K562 (cell line): ENCODE measurements around the gene DNMT3A. TPM values are rescaled to one million over a fixed set of nuclear protein-coding genes. Genes with fewer than 3 reads are reported as not detected.

Experiments
- ATAC-seq: fragments of 200-7000 bp; cut with Tn5 transposase; 3 replicates; pipeline ENCODE4 v1.9.1; 2020; ENCODE audit warnings: moderate library complexity
- BruUV-seq: library from RNA; stranded (reverse); fragments of 400-500 nt; replicated peaks from 2 replicates; lab custom pipeline; 2021; lab: Mats Ljungman, UMichigan
- CTCF ChIA-PET: fragments of 300-600 bp; formaldehyde crosslinking; extraction: SDS; loops from one replicate; lab custom pipeline; 2021; ENCODE audit warnings: low intra/inter-chr PET ratio; lab: Yijun Ruan, JAX
- POLR2A ChIA-PET: fragments of 300-600, 350-650 bp; sonication (Branson Sonifier 250); formaldehyde crosslinking; extraction: SDS; loops from one replicate; lab custom pipeline; 2021; ENCODE audit warnings: antibody characterized with exemption, inconsistent platforms; lab: Yijun Ruan, JAX
- DNase-seq, 4 experiments: peaks; one replicate each; pipeline versions ENCODE4 v3.0.0 to v3.0.0-alpha.2; 2011 to 2018; ENCODE audit warnings: low spot score in 3 of 4, mixed read lengths in 3 of 4; ENCODE audit errors: extremely low read depth in 1 of 4
- FAIRE-seq: peaks from 2 replicates; lab custom pipeline; 2011; peaks lifted over from hg19 to GRCh38; lab: Jason Lieb, UNC
- H2AFZ ChIP-seq: 2 replicates; pipeline ENCODE4 v1.6.0; 2011; ENCODE audit warnings: low read depth, low read length, control low read depth, inconsistent platforms
- H3K27ac ChIP-seq: fragments of 200-600 bp; 3 replicates; pipeline ENCODE4 v1.8.0; 2011; ENCODE audit warnings: low read depth, mild to moderate bottlenecking, control low read depth, inconsistent platforms, low read length, moderate library complexity, mixed read lengths; ENCODE audit errors: extremely low read depth
- H3K27me3 ChIP-seq, 2 experiments: fragments of 300-600 bp in 1 of 2; 2 replicates in 1 of 2; 3 replicates in 1 of 2; pipeline versions ENCODE4 v1.6.0 to v1.8.0; 2011; ENCODE audit warnings: inconsistent platforms in 2 of 2, low read length in 2 of 2, mild to moderate bottlenecking in 1 of 2, mixed read lengths in 1 of 2, moderate library complexity in 1 of 2; ENCODE audit not compliant: control insufficient read depth in 2 of 2, insufficient read depth in 2 of 2
- H3K36me3 ChIP-seq: fragments of 300-600 bp; 3 replicates; pipeline ENCODE4 v1.8.0; 2011; ENCODE audit warnings: mild to moderate bottlenecking, low read length, inconsistent platforms; ENCODE audit not compliant: control insufficient read depth, insufficient read depth
- H3K4me1 ChIP-seq, 2 experiments: fragments of 200-600 bp in 1 of 2; replicated peaks in 1 of 2; 2 replicates in 1 of 2; 3 replicates in 1 of 2; pipeline versions ENCODE4 v1.5.1 to v1.8.0; 2011; ENCODE audit warnings: inconsistent platforms in 2 of 2, low read length in 2 of 2, mild to moderate bottlenecking in 1 of 2, mixed read lengths in 1 of 2, moderate library complexity in 1 of 2; ENCODE audit not compliant: control insufficient read depth in 2 of 2, insufficient read depth in 2 of 2
- H3K4me2 ChIP-seq: 2 replicates; pipeline ENCODE4 v1.6.1; 2011; ENCODE audit warnings: low read length, control low read depth, inconsistent platforms, mixed read lengths; ENCODE audit not compliant: insufficient read depth
- H3K4me3 ChIP-seq: fragments of 200-600 bp; sonication (generic), shearing (Covaris generic); 2 replicates; pipeline ENCODE4 v1.5.1; 2016; ENCODE audit warnings: control low read depth, inconsistent platforms
- H3K79me2 ChIP-seq: fragments of 200-600 bp; 3 replicates; pipeline ENCODE4 v1.8.0; 2011; ENCODE audit warnings: low read length, inconsistent platforms; ENCODE audit not compliant: control insufficient read depth, insufficient read depth
- H3K9ac ChIP-seq, 2 experiments: 2 replicates each; pipeline versions ENCODE4 v1.6.0 to v1.6.1; 2011; ENCODE audit warnings: low read depth in 2 of 2, low read length in 2 of 2, control low read depth in 1 of 2, inconsistent platforms in 1 of 2, mild to moderate bottlenecking in 1 of 2, mixed read lengths in 1 of 2; ENCODE audit not compliant: insufficient read depth in 1 of 2
- H3K9me1 ChIP-seq: one replicate; pipeline ENCODE4 v1.6.0; 2011; ENCODE audit warnings: inconsistent platforms, mild to moderate bottlenecking, low read length, moderate library complexity; ENCODE audit not compliant: control insufficient read depth, insufficient read depth
- H3K9me3 ChIP-seq: replicated peaks from 2 replicates; pipeline ENCODE4 v1.5.1; 2011; ENCODE audit warnings: low read depth, low read length, inconsistent platforms; ENCODE audit not compliant: control insufficient read depth, insufficient read depth
- H4K20me1 ChIP-seq: replicated peaks from 2 replicates; pipeline ENCODE4 v1.6.1; 2011; ENCODE audit warnings: low read length, inconsistent platforms, mixed read lengths; ENCODE audit not compliant: control insufficient read depth, insufficient read depth
- CHD4 ChIP-seq: fragments of 200-600 bp; sonication (generic); IDR thresholded peaks from 3 replicates; pipeline ENCODE4 v1.6.1; 2012; ENCODE audit warnings: low read depth, mild to moderate bottlenecking, mixed read lengths, low read length, inconsistent platforms; ENCODE audit not compliant: insufficient read depth, insufficient replicate concordance, poor library complexity, severe bottlenecking
- RFX1 ChIP-seq: fragments of 450-650 bp; IDR thresholded peaks from 2 replicates; pipeline ENCODE4 v1.6.1; 2016; ENCODE audit warnings: mild to moderate bottlenecking, moderate library complexity
- TCF7 ChIP-seq: sonication (generic); IDR thresholded peaks from 2 replicates; pipeline ENCODE4 v1.6.1; 2016; ENCODE audit warnings: antibody characterized with exemption, borderline replicate concordance
- WGBS: fragments of 100-300 bp; shearing (Covaris generic); methylation state at CpG from one replicate; pipeline ENCODE4 v1.1.6; 2016; ENCODE audit warnings: low coverage, mixed read lengths; ENCODE audit not compliant: insufficient coverage; ENCODE audit errors: missing lambda C conversion rate; 5-methylcytosine and 5-hydroxymethylcytosine counted together
- in situ Hi-C: fragments of 300-500 bp; cut with MboI; formaldehyde crosslinking; loops from 4 replicates; pipeline ENCODE4 v1.15.0; 2018; ENCODE audit warnings: inconsistent platforms, mixed read lengths
- intact Hi-C: fragments of 100-400 bp; cut with micrococcal nuclease; formaldehyde crosslinking; loops from 2 replicates; pipeline ENCODE4 v1.14.2; 2022
- polyA plus RNA-seq, 8 experiments: library from polyadenylated mRNA; depleted of rRNA in 4 of 8; stranded (reverse) in 5 of 8; unstranded in 3 of 8; fragments of >200 nt; fragmentation: Nextera tagmentation in 2 of 8; fragmentation: Illumina TruSeq in 1 of 8; extraction: Ambion mirVana in 2 of 8; extraction: Trizol in 1 of 8; gene quantifications; 2 replicates each; pipeline versions ENCODE4 v1.2.1 to v1.2.3, GENCODE V29; 2011 to 2014; ENCODE audit warnings: inconsistent platforms in 1 of 8, missing spikeins in 1 of 8
- total RNA-seq, 7 experiments: library from RNA; depleted of rRNA in 6 of 7; stranded (reverse); fragments of >200 nt in 6 of 7; fragmentation: Illumina TruSeq in 2 of 7; extraction: Trizol in 2 of 7; gene quantifications; 2 replicates each; pipeline versions ENCODE4 v1.2.1 to v1.2.3, GENCODE V29; 2011 to 2021; ENCODE audit warnings: low replicate concordance in 1 of 7
- TF ChIP-seq, protein P1 (sequence below): fragments of 200-800 bp; sonication (Bioruptor generic); IDR thresholded peaks from 2 replicates; pipeline ENCODE4 v1.6.1; 2017; ENCODE audit warnings: missing genetic modification characterization, missing compliant biosample characterization

The DNMT3A gene
- total and polyA plus RNA-seq, 9 of the 15 experiments (the other 6 are each of a cell fraction or from before 2014, with no cell fraction given) = 3.0 to 16.0 (median 6.1) TPM

DNA sequence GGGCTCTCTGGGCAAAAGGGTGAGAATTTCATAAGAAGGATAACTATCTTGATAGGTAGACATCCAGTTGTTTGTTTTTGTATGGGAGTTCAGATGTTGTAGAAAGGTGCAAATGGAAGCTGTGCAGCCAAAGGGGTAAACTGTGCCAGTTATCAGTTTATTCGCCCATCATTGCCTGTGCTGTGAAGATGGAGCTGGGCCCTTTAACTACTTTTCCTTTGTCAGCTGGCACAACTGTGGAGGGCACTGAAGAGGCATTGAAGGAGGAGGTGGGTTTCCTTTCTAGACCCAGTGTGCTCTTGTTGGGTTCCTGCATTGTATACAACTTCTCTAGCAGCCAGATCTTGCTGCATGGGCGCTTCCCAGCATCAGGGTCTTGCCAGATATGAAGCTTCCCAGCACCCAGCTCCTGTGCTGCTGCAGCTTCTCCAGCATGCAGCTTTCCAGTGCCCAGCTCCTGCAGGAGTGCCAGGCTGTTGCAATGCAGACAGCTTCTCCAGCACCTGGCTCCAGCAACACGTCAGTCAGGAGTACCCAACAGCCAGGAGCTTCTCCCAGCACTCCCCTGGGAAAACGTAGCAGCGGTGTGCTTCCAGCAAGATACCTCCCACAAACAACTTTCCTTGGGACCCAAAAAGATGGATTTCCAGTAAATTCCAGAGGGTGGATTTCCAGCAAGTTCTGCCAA, 15.3 kb downstream of the DNMT3A start:
- no peak for DNase-seq
- POLR2A ChIA-PET = interaction anchor here (1.0 to 1.8 kb wide), 2 partner anchors 12 to 13 kb away, joined by 3 to 10 read pairs; no protein-coding TSS in a partner anchor

DNA sequence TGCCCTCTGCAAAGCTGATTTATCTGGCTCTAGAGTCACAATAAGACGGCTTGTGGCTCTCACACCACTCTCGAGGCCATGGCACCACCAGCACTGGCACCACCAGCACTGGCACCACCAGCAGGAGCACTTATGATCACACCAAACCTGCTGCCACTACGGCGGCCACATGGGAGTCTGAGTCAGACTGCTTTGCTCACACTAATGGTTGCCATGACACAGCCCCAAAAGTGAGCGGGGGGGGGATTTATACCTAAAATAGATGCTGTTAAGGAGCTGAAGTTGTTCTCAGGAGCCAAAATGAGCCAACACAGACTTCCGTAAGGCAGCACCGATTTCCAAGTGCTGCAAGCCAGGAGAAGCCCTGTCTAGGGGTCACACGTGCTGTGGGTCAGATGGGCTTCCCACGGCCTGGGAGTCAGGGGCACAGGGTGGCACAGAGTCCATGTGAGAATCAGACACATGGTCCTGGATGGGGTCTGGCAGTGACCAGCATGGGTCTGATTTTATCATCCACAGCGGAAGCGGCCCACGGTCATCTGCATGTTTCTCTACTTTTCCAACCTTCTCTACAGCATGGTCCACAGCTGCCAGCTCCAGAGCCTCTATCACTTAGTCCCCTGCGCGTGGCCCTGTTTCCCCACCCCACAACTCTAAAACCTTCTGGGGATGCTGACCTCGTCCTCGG, 16.7 kb downstream of the DNMT3A start:
- no peak for ATAC-seq
- no peak for DNase-seq
- POLR2A ChIA-PET = no interaction called here

More for the DNA sequence above, 15.3 kb downstream of the DNMT3A start:
- Histone ChIP-seq H3K27me3 (peaks cover 29 to 78% of the 10 kb centered on the region in 2 experiments), H3K9me1 (no peaks in the 10 kb centered on the region), H4K20me1 (0 out of 2 replicates have a peak, but pooled peaks cover 9% of the 10 kb centered on the region), H3K36me3 (no peaks in the 10 kb centered on the region), H3K4me1 (peaks cover 0 to 3% of the 10 kb centered on the region in 2 experiments; a peak in 1 of 5 replicates), H3K79me2 (no peaks in the 10 kb centered on the region), H3K27ac (no peak overlapping the region), H3K4me2 (no peak overlapping the region), H2AFZ (no peak overlapping the region), H3K9ac (no peak overlapping the region), H3K9me3 (no peaks in the 10 kb centered on the region; the same call in 1 of the 2 replicates), H3K4me3 (no peak overlapping the region)
- FAIRE-seq = no peak
- in situ Hi-C loops = no loop called here
- WGBS = 2% methylated on average over 5 of the region's 5 CpGs
- intact Hi-C loops = no loop called here
- no TSS peak for BruUV-seq
- no peak for TF ChIP-seq CHD4
- CTCF ChIA-PET = no interaction called here
- no peak for ATAC-seq

More for the DNA sequence above, 16.7 kb downstream of the DNMT3A start:
- no peak overlapping the region for H2AFZ ChIP-seq
- H3K9me3 ChIP-seq = no peaks in the 10 kb centered on the region; the same call in 1 of the 2 replicates
- H3K4me3 ChIP-seq = no peak overlapping the region
- CTCF ChIA-PET = no interaction called here
- 0 out of 2 replicates have a peak, but pooled peaks cover 3% of the 10 kb centered on the region for H4K20me1 ChIP-seq
- no peak for FAIRE-seq
- no peak overlapping the region for H3K9ac ChIP-seq
- no peaks in the 10 kb centered on the region for H3K36me3 ChIP-seq
- peaks cover 26 to 74% of the 10 kb centered on the region in 2 experiments for H3K27me3 ChIP-seq
- BruUV-seq = no TSS peak
- TF ChIP-seq, protein P1, sequence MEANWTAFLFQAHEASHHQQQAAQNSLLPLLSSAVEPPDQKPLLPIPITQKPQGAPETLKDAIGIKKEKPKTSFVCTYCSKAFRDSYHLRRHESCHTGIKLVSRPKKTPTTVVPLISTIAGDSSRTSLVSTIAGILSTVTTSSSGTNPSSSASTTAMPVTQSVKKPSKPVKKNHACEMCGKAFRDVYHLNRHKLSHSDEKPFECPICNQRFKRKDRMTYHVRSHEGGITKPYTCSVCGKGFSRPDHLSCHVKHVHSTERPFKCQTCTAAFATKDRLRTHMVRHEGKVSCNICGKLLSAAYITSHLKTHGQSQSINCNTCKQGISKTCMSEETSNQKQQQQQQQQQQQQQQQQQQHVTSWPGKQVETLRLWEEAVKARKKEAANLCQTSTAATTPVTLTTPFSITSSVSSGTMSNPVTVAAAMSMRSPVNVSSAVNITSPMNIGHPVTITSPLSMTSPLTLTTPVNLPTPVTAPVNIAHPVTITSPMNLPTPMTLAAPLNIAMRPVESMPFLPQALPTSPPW (CRISPR knock-in tag) = peak; percentile 74
- TF ChIP-seq RFX1 (peak; percentile 48; the same call in 1 of the 2 replicates), TCF7 (no peak)
- intact Hi-C loops (no loop called here), in situ Hi-C loops (no loop called here)
- no peaks in the 10 kb centered on the region for H3K79me2 ChIP-seq
- peaks cover 0 to 3% of the 10 kb centered on the region in 2 experiments; a peak in 1 of 5 replicates for H3K4me1 ChIP-seq
- no peak overlapping the region for H3K4me2 ChIP-seq
- no peaks in the 10 kb centered on the region for H3K9me1 ChIP-seq
- 7% methylated on average over 16 of the region's 16 CpGs for WGBS
- no peak overlapping the region for H3K27ac ChIP-seq
